Measurements from ENCODE around the gene RBM34. TPM values are rescaled to one million over a fixed set of nuclear protein-coding genes. Genes with fewer than 3 reads are reported as not detected.

Gene RBM34
- total RNA-seq, 1 donor from 2014 or later = 129 TPM

- H4K20me1 ChIP-seq (ENCODE audit: insufficient read depth, low read length) = peaks cover 7% of the 10 kb centered on the region
- DNase-seq (ENCODE audit: low read depth) = no peak
- Mint-ChIP-seq H3K27me3 (ENCODE audit: low read depth, unreplicated experiment) (no peaks in the 10 kb centered on the region), H3K36me3 (ENCODE audit: low read depth, unreplicated experiment) (peaks cover 30% of the 10 kb centered on the region), H3K9me3 (ENCODE audit: unreplicated experiment) (peaks cover 2% of the 10 kb centered on the region), H3K4me1 (ENCODE audit: low read depth, unreplicated experiment) (peaks cover 8% of the 10 kb centered on the region), H3K27ac (ENCODE audit: unreplicated experiment) (no peak overlapping the region), H3K4me3 (ENCODE audit: unreplicated experiment) (no peak overlapping the region)
- H3K4me3 ChIP-seq (ENCODE audit: insufficient read depth, low read depth, low read length) = no peak overlapping the region
- TF ChIP-seq EZH2 (IDR thresholded peaks at IDR 0.05; ENCODE audit: insufficient read depth, low read length) (no peak), CTCF (IDR thresholded peaks at IDR 0.05; ENCODE audit: insufficient read depth, low read depth, low read length) (no peak)
- no peaks in the 10 kb centered on the region for H3K9me3 ChIP-seq (ENCODE audit: insufficient read depth, low read depth, low read length)
- no peaks in the 10 kb centered on the region for H3K4me1 ChIP-seq (ENCODE audit: insufficient read depth, low read length)
- no peak overlapping the region for H2AFZ ChIP-seq (ENCODE audit: low read depth, low read length)
- peaks cover 9% of the 10 kb centered on the region for H3K79me2 ChIP-seq (ENCODE audit: insufficient read depth, low read length)
- FAIRE-seq = no peak
- no peak overlapping the region for H3K4me2 ChIP-seq (ENCODE audit: low read length)
- H3K27me3 ChIP-seq (ENCODE audit: insufficient read depth, low read length) = no peaks in the 10 kb centered on the region
- H3K27ac ChIP-seq (ENCODE audit: low read depth, low read length) = no peak overlapping the region
- H3K9ac ChIP-seq (ENCODE audit: low read length) = no peak overlapping the region
- H3K36me3 ChIP-seq (ENCODE audit: insufficient read depth, low read length) = peaks cover 41% of the 10 kb centered on the region
Observed at GRCh38 chr1:235133086-235133485, 28.0 kb downstream of the RBM34 start.

- TF ChIP-seq CTCF (IDR thresholded peaks at IDR 0.05; ENCODE audit: insufficient read depth, low read depth, low read length) (no peak), EZH2 (IDR thresholded peaks at IDR 0.05; ENCODE audit: insufficient read depth, low read length) (no peak)
- DNase-seq (ENCODE audit: low read depth) (no peak), FAIRE-seq (no peak)
- Histone ChIP-seq H3K36me3 (ENCODE audit: insufficient read depth, low read length) (peaks cover 32% of the 10 kb centered on the region), H3K79me2 (ENCODE audit: insufficient read depth, low read length) (peaks cover 21% of the 10 kb centered on the region), H3K4me1 (ENCODE audit: insufficient read depth, low read length) (peaks cover 2% of the 10 kb centered on the region), H3K9ac (ENCODE audit: low read length) (no peak overlapping the region), H3K4me3 (ENCODE audit: insufficient read depth, low read depth, low read length) (no peak overlapping the region), H3K27ac (ENCODE audit: low read depth, low read length) (no peak overlapping the region), H4K20me1 (ENCODE audit: insufficient read depth, low read length) (peaks cover 18% of the 10 kb centered on the region), H3K27me3 (ENCODE audit: insufficient read depth, low read length) (no peaks in the 10 kb centered on the region), H3K9me3 (ENCODE audit: insufficient read depth, low read depth, low read length) (no peaks in the 10 kb centered on the region), H2AFZ (ENCODE audit: low read depth, low read length) (no peak overlapping the region), H3K4me2 (ENCODE audit: low read length) (no peak overlapping the region)
- Mint-ChIP-seq H3K27ac (ENCODE audit: unreplicated experiment) (no peak overlapping the region), H3K27me3 (ENCODE audit: low read depth, unreplicated experiment) (no peaks in the 10 kb centered on the region), H3K9me3 (ENCODE audit: unreplicated experiment) (peaks cover 2% of the 10 kb centered on the region), H3K4me1 (ENCODE audit: low read depth, unreplicated experiment) (peaks cover 9% of the 10 kb centered on the region), H3K36me3 (ENCODE audit: low read depth, unreplicated experiment) (peaks cover 22% of the 10 kb centered on the region), H3K4me3 (ENCODE audit: unreplicated experiment) (no peak overlapping the region)
Observed at GRCh38 chr1:235131961-235132360, 29.1 kb downstream of the RBM34 start.

GRCh38 chr1:235130766-235131270 lies 30.2 kb downstream of the RBM34 start:
- no peaks in the 10 kb centered on the region for H3K27me3 ChIP-seq (ENCODE audit: insufficient read depth, low read length)
- H3K36me3 ChIP-seq (ENCODE audit: insufficient read depth, low read length) = peaks cover 23% of the 10 kb centered on the region
- H3K27ac ChIP-seq (ENCODE audit: low read depth, low read length) = no peak overlapping the region
- TF ChIP-seq CTCF (IDR thresholded peaks at IDR 0.05; ENCODE audit: insufficient read depth, low read depth, low read length) = no peak
- TF ChIP-seq EZH2 (IDR thresholded peaks at IDR 0.05; ENCODE audit: insufficient read depth, low read length) = no peak
- no peaks in the 10 kb centered on the region for H3K27me3 Mint-ChIP-seq (ENCODE audit: low read depth, unreplicated experiment)
- H3K9me3 ChIP-seq (ENCODE audit: insufficient read depth, low read depth, low read length) = no peaks in the 10 kb centered on the region
- no peak overlapping the region for H3K27ac Mint-ChIP-seq (ENCODE audit: unreplicated experiment)
- H4K20me1 ChIP-seq (ENCODE audit: insufficient read depth, low read length) = peaks cover 22% of the 10 kb centered on the region
- no peak overlapping the region for H3K9ac ChIP-seq (ENCODE audit: low read length)
- no peak for DNase-seq (ENCODE audit: low read depth)
- peaks cover 32% of the 10 kb centered on the region for H3K79me2 ChIP-seq (ENCODE audit: insufficient read depth, low read length)
- FAIRE-seq = no peak
- H2AFZ ChIP-seq (ENCODE audit: low read depth, low read length) = no peak overlapping the region
- H3K4me3 Mint-ChIP-seq (ENCODE audit: unreplicated experiment) = no peak overlapping the region
- no peak overlapping the region for H3K4me3 ChIP-seq (ENCODE audit: insufficient read depth, low read depth, low read length)
- H3K36me3 Mint-ChIP-seq (ENCODE audit: low read depth, unreplicated experiment) = peaks cover 15% of the 10 kb centered on the region
- peaks cover 2% of the 10 kb centered on the region for H3K9me3 Mint-ChIP-seq (ENCODE audit: unreplicated experiment)
- no peak overlapping the region for H3K4me2 ChIP-seq (ENCODE audit: low read length)
- peaks cover 16% of the 10 kb centered on the region for H3K4me1 Mint-ChIP-seq (ENCODE audit: low read depth, unreplicated experiment)
- H3K4me1 ChIP-seq (ENCODE audit: insufficient read depth, low read length) = peaks cover 6% of the 10 kb centered on the region

Measured in astrocyte (in vitro differentiated cells and primary cell).